ENCODE data around the gene PDZRN3.

PDZRN3 gene

DNA sequence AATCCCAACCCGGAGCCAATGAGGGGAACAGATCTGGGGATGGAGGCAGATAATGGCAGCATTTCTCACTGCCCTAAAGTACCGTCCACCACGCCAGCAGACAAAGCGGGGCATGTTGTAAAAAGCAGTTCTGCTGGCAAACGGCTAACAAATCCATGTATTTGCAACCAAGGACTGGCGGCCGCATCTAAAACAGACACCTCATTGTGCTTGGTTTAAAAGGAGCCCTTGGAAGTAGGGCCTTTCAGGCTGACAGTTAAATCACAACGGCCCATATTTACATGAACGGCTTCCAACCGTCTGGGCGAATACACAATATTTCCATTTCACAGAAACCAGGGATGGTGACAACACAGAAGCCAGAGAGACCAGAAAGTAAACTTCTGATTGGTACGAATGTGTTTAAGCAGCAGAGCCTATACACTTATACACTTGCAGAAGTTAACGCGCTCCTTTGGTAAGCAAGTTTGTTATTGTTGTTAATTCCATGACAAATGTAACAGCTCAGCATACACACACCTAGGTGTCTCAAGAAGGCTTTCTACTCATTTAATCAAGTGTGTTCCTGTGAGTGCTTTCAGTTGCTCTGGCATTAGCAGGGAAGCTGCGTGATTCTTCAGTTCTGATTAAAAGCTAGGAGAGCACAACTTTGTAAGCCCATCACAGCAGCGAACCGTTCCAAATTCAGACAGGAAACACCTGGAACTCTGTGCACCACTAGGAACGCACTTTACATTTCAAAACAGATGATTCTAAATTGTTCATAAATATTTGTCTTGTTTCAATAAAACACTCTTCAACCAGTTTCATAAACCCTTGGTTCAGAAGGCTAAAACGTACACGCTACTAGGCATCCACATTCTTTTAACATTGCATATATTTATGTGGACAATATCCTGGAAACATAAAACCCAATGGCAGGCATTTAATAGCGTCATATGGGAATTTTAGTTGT lies 112.9 kb downstream of the PDZRN3 start:
- DNase-seq, result no peak

DNA sequence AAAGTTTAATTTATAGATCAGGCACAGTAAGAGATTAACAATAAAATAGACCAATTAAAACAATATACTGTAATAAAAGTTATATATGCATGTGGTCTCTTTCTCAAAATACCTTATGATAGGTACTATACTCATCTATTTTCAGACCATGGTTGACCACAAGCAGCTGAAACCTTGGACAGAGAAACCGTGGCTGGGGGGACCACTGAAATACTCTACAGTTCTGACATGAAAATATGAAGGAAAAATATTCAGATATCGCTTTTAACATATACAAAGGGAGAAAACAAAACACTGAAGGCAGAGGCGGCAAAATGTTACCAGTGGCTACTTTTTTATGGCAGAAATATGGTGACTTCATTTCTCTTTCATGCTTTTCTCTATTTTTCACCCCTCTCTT lies 114.0 kb downstream of the PDZRN3 start:
- no peak for DNase-seq

DNA sequence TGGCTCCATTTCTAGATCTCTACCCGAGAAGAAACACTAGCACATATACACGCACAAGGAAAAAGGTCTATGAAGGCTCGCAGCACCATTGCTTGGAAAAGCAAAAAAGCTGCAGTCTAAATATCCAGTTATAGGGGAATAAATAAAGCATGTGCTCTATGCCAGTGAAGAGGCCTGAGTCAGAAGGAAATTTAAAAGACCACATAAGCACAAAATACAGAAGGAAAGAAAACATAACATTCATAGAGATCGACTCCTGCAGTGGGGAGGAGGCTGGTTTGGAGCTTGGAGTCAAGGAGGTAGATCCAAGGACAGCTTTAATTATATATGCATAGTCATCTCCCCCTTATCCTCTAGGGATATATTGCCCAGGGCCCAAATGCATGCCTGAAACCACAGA lies 114.4 kb downstream of the PDZRN3 start:
- no peak for DNase-seq

DNA sequence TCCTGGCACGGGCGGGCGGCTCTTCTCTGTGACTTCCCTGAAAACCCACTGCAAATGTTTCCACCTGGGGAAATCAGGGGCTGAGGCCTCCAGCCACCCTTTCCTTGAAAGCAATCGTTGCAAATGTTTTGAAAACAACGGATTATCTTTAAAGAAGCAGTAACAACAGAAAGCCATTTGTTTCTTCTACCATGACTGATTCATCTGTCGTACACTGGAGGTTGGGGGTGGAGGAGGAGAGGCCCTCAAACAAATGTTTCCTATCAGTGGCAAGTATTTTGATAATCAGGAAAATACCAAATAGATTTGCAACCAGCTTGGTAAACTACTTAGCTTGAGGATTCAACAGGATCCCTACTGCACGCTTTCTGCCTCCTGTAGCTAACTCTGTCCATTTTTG lies 114.9 kb downstream of the PDZRN3 start:
- no peak for DNase-seq

DNA sequence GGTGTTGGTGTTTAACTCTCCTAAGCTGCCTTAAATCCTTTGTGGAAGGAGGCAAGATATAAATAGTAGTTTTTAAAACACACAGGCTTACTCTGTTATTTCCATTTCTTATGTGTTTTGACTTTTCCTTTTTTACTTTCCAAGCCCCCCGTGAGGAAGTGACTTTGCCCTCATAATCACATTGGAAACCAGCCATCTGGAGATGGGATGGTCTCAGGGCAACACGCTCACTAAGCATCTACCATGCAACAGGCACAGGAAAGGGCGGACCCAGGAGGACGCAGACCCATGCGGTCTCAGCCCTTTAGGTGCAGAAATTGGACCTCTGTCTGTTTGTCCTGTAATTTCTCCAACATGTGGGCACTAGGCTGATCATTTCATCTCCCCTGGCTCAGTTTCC lies 115.7 kb downstream of the PDZRN3 start:
- DNase-seq, result no peak

DNA sequence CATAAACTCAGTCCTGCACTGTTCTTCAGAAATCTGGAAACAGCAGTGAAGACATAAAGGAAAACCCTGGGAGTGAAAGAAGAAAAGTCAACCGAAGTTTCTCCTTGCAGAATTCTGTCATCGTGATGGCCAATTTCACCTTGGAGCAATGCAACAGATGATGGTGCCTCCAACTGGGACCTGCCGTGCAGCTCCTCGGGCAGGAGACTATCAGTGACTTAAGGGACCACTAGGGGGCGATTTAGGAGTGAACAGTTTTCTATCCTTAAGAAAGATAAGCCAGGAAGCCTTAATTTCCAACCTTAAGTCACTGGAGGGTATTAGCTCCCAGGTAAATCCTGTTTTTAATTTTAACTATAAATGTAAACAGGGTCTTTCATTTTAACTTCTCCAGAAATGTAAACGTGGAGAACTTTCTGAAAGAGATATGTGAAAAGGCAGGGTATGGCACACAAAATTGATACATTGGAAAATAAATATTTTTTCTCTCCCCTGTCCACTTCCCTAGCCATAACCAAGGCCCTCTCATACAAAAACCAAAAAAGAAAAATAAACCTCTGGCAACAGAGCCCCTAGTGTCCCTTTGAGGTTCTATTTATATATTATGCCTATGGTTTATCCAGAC lies 116.3 kb downstream of the PDZRN3 start:
- no peak for DNase-seq

DNA sequence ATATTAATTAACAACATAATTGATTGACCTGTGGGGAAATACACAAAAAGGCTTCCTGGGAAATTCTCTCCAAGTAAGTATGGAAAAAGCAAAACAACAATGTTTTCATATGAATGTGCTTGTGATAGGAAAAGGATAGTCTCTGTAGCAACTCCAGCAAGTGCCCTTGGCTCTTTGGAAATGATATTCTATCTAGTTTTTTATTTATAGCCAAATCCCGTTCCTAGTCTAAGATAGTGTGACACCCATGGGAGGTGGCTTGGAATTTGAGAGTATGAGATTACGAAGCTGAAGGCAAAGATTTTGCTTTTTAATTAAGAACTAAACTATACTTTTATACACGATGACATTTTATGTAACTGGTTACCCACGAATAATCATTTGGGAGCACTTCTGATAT lies 119.9 kb downstream of the PDZRN3 start:
- no peak for DNase-seq

DNA sequence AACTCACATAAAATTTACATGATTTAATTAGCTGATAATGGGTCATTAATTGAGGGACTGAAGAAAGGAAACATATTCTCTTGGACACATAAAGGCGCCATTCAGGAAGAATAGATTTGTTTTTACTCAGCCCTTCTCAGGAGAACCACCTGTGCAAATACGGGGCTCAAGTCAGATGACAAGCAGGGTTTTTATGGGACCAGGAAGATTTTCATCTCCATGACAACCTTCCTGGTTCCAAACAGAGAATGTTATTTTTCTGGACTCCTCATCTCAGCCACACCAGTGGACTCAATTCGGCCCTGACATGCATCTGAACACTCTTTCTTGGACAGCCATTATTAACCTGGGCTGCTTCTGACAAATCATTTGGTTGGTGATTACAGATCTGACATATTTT lies 120.5 kb downstream of the PDZRN3 start:
- DNase-seq, result no peak

DNA sequence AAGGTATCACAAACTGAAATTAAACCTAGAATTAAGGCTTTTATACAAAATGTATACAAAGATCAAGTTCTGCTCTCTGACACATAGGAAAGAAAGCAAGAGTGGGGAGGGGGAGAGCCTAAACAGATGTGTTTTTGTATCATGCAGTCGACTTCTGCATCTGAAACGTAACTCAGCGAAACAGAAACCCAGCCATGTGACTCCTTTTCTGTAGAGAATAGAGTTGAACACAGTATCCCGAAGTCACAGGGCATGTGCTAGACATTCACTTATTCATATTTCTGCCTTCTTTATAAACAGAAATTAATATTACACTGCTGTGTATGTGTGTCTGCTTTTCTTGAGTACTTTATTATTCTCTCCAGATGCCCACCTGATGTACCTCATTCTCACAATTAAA lies 121.0 kb downstream of the PDZRN3 start:
- no peak for DNase-seq

DNA sequence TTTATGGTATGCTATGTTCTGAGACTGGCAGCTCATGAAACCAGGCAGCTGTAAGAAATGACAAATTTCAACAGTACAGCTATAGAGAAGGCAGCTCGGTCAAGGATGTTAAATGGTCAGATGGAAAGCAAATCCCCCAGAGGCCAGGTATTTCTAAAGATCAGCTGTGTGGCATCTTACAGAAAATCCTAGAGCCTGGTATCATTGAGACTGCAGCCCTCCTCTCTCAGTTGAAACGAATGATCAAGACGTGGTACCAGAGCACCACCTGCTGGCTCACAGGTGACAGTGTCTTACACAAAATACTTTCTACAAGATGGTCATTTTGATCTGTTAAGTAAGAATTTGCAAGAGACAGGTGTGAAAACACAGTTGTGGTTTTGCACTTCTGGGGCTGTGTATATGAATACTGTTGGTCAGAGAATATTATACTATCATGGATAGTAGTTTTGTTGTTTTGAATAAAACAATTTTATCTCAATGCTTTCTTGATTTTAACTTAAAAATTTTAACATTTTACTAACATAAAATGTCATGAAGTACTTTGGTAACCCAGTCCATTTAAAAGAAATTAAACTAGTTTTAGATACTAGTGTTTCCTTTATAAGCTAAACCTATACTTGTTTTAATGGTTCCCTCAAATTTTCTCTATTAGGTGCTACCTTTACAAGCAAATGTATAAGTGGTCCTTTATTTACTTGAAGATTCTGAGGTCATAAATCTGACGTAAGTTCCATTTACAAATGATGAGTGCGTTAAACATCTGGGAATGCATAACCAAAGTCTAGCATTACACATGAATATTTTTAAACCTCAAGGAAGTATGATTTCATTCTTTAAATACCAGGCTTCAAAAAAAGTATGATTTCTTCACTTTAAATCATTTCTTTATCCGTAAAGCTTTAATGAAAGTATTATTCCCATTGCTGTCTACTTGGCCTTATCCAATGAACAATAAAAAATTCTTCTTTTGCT lies 121.8 kb downstream of the PDZRN3 start:
- DNase-seq, result peak; percentile 0

DNA sequence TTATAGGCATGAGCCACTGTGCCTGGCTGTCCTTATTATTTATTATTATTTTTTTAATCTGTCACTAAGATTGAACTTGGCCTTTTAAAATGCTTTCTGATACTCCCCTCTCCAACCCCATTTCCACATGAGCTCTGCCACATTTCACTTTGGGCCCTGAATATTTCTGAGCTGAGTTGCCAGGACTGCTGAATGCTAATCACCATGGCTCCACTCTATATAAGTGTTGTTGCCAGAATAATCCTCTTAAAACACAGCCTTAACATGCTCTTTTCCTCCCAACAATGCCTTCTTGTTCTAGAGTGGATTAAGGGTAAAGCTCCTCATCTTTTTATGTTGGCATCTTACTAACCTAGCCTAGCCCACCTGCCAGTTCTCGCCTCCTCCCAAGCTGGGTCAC lies 124.4 kb downstream of the PDZRN3 start:
- no peak for DNase-seq

DNA sequence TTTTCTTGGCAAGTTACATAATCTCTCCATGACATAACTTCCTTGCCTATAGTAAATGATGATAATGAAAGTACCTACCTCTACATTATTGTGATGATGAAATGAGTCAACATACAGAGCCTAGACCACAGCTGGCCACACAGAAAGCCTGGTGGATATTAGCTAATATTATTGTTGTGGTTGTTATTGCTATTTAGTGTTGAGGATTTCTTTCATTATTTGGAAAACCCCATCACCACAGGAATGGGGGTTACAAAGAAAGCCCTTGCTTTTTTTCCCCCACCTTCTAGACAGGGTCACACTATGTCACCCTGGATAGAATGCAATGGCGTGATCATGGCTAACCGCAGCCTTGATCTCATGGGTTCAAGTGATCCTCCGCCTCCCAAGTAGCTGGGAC lies 125.0 kb downstream of the PDZRN3 start:
- DNase-seq, result no peak

DNA sequence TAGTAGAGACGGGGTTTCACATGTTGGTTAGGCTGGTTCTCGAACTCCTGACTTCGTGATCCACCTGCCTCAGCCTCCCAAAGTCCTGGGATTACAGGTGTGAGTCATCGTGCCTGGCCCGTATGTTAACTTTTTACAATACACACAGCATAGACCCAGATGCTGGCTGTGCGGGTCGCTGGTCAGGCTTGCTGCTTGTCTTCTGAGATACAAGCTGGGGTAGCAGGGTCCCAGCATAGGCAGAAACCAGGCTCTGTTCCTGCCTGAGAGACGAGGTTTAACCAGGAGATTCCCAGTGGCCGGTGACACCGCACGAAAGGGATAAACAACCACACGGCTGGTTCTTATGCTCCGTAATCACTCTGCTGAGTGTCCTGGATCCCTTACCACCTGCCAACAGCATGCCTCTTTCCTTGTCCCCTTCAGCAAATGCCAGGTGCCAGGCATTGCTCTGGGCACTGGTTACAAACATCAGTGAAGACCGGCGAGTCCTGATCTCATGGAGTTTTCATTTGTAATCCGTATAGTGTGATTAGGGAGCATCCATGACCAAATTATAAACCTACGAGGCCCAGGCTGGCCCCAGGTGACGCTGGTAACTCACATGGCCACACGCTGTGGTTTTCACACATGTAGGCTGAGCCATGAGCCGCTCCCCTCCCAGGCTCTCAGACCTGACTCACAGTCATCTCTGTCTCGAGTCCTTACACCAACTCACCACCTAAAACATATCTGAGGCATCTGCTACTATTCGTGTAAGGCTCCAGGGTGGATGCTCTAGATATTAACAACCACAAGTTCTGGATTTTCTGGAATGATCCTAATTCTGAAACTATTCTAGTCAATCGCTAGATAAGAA lies 125.7 kb downstream of the PDZRN3 start:
- no peak for DNase-seq

DNA sequence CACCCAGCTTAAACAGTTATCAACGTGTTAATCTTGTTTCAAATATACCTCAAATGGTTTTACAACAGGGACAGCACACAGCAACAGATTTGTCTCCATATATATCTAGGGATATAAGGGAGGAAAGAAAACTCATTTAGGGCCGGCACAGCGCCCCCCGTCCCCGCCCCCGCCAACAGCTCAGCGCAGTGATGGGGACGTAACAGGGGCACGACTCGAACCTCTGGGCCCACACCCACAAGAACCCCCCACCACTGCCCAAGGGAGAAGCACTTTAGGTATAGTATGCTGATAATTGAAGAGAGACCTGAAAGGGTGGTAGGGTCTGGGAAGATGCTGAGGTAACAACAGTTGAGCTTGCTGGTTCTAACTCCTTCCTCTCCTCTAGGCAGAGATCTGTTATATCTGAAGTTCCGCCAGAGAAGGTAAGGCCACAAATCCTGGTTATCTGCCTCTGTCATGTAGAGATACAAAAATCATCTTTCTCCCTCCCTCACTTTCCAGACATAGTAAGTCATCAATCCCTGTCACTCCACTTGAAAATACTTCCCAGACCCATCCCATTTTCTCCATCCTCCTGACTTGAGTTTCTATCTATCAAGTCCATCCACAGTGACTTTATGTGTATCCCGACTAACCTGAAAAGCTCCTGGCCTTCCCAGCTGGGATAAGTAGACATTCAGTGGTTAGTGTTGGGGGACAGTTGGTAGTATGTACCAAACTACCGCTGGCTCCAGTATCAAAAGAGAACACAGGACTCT lies 126.9 kb downstream of the PDZRN3 start:
- DNase-seq, result no peak

DNA sequence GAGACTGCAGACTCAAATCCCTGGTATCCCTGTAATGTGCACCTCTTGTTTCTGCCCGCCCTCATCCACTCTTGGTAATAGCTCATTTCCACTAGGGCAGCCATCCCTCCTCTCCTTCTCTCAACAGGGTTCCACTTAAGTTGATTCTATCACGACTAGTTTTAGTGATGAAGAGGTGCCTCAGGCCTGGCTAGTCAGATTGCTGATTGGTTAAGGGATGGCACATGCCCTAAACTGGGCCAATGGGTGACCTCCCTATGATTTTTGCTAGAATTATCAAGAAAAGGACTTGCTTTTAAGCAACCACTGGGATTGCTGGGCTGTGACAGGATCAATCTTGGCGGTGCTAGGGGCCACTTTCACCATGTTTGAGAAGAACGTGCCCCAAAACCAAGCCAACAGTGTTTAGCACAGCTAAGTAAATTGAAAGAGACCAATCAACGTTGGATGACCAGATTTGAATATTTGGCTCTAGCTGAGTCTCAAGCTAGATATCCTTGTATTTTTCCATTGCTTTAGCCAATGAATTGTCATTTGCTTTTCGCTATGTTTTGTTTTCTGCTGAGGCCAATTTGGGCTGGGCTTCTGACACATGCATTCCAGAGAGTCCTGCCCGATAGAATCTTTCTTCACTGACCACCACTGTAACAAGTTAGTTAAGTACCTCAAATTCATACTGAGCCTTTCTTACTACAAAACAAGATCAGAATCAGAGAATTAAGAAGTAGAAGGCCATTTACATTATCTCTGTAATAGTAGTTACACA lies 131.0 kb downstream of the PDZRN3 start:
- DNase-seq, result no peak

DNA sequence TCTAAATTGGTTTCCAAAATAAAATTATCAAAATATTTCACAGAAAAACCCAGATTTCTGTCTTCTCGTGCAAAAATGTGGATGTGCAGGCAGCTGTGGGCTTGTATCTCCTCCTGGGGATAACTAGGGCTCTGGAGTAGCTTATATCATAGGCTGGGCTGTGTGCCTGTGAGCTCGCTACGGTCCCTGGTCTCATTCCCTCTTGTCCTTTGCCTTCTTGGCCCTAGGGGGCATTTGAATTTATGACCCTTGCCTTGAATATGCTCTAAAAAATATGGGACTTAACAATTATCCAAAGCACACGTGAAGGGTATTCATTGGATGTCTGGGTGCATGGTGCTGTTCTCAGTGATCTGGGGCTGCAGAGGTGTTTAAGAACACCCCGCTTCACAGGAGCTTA lies 132.6 kb downstream of the PDZRN3 start:
- no peak for DNase-seq

DNA sequence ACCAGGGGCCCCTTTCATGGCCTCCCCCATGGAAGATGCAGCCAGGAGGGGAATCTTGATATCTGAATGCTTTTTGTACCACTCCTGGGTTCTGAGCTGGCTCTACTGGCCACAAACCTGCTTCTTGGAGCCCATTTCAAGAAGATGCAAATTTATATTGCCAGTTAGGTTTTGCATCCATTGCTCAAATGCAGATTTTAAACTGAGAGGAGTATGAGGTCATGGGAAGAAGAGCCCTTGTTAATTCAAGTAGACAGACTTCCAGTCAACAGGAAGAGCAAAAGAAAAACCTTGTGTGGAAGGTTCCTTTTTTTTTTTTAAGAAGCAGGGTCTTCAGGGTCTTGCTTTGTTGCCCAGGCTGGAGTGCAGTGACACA lies 133.5 kb downstream of the PDZRN3 start:
- DNase-seq, result no peak

DNA sequence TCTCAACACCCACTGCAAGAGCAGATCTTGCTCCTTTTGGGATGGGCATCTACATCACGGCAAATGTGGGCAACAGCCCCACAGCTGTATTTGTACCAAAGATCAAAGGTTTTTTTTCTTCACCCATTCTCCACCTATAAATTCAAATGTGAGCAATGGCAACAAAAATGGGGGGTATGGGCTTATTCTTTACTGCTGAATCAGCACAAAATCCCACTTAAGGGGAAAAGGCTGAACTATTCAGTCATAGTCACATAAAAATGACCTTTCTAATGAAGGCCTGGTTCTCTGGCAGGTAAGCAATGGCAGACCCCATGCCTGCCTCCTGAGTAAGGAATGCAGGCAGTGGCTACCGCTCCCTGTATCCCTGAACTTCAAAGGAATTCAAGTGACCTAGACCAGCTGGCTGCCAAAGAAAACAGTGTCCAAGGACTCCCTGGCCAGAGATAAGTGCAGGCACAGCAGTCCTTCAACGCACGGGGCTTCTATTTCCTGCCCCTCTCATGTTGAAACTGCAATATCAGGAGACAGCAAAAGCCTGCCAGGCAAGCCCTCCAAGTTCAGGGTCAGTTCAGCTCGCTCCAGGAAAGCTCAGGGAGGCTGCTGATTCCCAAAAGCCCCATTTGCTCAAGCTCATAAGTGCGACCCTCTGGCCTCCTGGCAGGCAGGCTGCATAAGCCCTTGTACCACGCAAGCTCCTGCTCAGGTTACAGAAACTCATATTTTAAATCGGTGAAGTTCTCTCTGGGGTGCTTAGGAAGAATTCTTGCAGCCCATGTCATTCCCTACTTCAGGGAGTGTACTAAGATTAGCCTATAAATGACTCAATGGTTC lies 134.1 kb downstream of the PDZRN3 start:
- DNase-seq, result no peak

DNA sequence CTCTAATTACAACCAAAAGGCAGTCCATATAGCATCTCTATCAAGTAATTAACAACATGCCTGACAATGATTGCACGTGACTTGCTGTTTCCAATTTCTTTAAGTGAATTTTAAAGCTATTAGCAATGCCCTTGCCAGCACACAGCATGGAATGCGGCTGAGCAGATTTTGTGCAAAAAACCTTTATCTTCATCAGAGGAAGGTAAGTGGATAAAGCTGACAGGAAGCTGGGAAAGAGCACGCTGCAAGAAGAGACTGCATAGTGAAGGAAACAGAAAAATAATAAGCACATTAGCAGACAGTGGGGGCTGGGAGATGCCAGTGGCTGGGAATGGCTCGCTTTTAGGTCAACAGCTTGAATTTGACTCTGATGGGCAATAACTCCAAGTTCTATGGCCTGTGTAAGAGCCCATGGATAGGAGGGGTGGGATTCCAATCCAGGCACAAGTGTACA lies 138.8 kb downstream of the PDZRN3 start:
- no peak for DNase-seq
